Uterus (tissue), 2 donors: Measurements from ENCODE around the gene SCN4A.

Source experiments
- POLR2A ChIP-seq, 2 donors: fragments of 450-650 bp; IDR thresholded peaks; one replicate each; pipeline ENCODE4 v1.6.1; 2016; ENCODE audit warnings: antibody characterized with exemption in 2 of 2, mild to moderate bottlenecking in 1 of 2, moderate library complexity in 1 of 2
- TF ChIP-seq, protein P1 (sequence below), 4 experiments: fragments of 200-600 bp in 2 of 4; fragments of 450-650 bp in 2 of 4; sonication (generic) in 2 of 4; IDR thresholded peaks; one replicate each; pipeline ENCODE4 v1.5.1; 2016 to 2019; ENCODE audit warnings: antibody characterized with exemption in 4 of 4, mild to moderate bottlenecking in 2 of 4, moderate library complexity in 1 of 4

GRCh38 chr17:64020056-64020766, 47.5 kb upstream of the SCN4A start, which contains the start of gene ICAM2:
- TF ChIP-seq, protein P1, sequence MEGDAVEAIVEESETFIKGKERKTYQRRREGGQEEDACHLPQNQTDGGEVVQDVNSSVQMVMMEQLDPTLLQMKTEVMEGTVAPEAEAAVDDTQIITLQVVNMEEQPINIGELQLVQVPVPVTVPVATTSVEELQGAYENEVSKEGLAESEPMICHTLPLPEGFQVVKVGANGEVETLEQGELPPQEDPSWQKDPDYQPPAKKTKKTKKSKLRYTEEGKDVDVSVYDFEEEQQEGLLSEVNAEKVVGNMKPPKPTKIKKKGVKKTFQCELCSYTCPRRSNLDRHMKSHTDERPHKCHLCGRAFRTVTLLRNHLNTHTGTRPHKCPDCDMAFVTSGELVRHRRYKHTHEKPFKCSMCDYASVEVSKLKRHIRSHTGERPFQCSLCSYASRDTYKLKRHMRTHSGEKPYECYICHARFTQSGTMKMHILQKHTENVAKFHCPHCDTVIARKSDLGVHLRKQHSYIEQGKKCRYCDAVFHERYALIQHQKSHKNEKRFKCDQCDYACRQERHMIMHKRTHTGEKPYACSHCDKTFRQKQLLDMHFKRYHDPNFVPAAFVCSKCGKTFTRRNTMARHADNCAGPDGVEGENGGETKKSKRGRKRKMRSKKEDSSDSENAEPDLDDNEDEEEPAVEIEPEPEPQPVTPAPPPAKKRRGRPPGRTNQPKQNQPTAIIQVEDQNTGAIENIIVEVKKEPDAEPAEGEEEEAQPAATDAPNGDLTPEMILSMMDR (IDR thresholded peaks at IDR 0.05) = no peak
- TF ChIP-seq POLR2A (IDR thresholded peaks at IDR 0.05) = peak; percentile 32 to 33
